ENCODE data around the gene C6orf136. TPM values are rescaled to one million over a fixed set of nuclear protein-coding genes. Genes with fewer than 3 reads are reported as not detected.
A peak's percentile ranks its signal among the peaks of the same experiment; 100 is the strongest.

The C6orf136 gene
- total RNA-seq, 2 donors from 2014 or later = 71.3 to 83.3 TPM

GRCh38 chr6:30691208-30691847 lies 44.4 kb downstream of the C6orf136 start:
- Histone ChIP-seq H3K9ac (ENCODE audit: low read depth in 2 of 2, low read length in 2 of 2) (peak overlapping the region; percentile 44 to 56), H3K36me3 (no peaks in the 10 kb centered on the region), H3K9me3 (no peaks in the 10 kb centered on the region), H3K4me3 (peak overlapping the region; percentile 59), H3K27ac (peak overlapping the region; percentile 79), H3K4me1 (peaks cover 11% of the 10 kb centered on the region), H3K27me3 (no peaks in the 10 kb centered on the region)
- TF ChIP-seq CTCF (IDR thresholded peaks at IDR 0.05) = no peak
- no peak for DNase-seq
- intact Hi-C loops (cut with DNase I) = loop anchor here (2.0 kb wide), 1 partner anchor 25 kb away; the partner anchor contains the start of gene MDC1

- Histone ChIP-seq H3K9ac (ENCODE audit: low read depth in 2 of 2, low read length in 2 of 2) (no peak overlapping the region), H3K27ac (no peak overlapping the region), H3K9me3 (no peaks in the 10 kb centered on the region), H3K27me3 (no peaks in the 10 kb centered on the region), H3K4me3 (no peak overlapping the region), H3K36me3 (no peaks in the 10 kb centered on the region), H3K4me1 (no peaks in the 10 kb centered on the region)
- DNase-seq = no peak
- TF ChIP-seq CTCF (IDR thresholded peaks at IDR 0.05) = no peak
- intact Hi-C loops (cut with DNase I) = no loop called here
Observed at GRCh38 chr6:30696432-30696831, 49.5 kb downstream of the C6orf136 start.

GRCh38 chr6:30700340-30700739 lies 53.4 kb downstream of the C6orf136 start:
- TF ChIP-seq CTCF (IDR thresholded peaks at IDR 0.05) = no peak
- Histone ChIP-seq H3K4me3 (no peak overlapping the region), H3K27me3 (no peaks in the 10 kb centered on the region), H3K4me1 (no peaks in the 10 kb centered on the region), H3K36me3 (no peaks in the 10 kb centered on the region), H3K9ac (ENCODE audit: low read depth in 2 of 2, low read length in 2 of 2) (no peak overlapping the region), H3K9me3 (no peaks in the 10 kb centered on the region), H3K27ac (no peak overlapping the region)
- no peak for DNase-seq
- intact Hi-C loops (cut with DNase I) = no loop called here

Other genes starting within 250 kb of the C6orf136 start
- gene HLA-E, start 157.6 kb upstream of the C6orf136 start, total RNA-seq = 100 to 1,000 TPM; 208 to 471 TPM
- 10 to 100 TPM; 42.2 to 49.3 TPM for gene GNL1, start 90.6 kb upstream of the C6orf136 start, total RNA-seq
- 1 to 10 TPM; 3.9 to 7.2 TPM for gene PRR3, start 89.8 kb upstream of the C6orf136 start, total RNA-seq
- gene ABCF1, start 75.7 kb upstream of the C6orf136 start, total RNA-seq = 10 to 100 TPM; 43.6 to 61.3 TPM
- 10 to 100 TPM; 46.9 to 78.2 TPM for gene PPP1R10, start 29.9 kb upstream of the C6orf136 start, total RNA-seq
- 10 to 100 TPM; 63.6 to 70.3 TPM for gene MRPS18B, start 29.3 kb upstream of the C6orf136 start, total RNA-seq
- 10 to 100 TPM; 11.5 to 15.9 TPM for gene ATAT1, start 20.3 kb upstream of the C6orf136 start, total RNA-seq
- 10 to 100 TPM; 25.9 to 35.1 TPM for gene DHX16, start 25.9 kb downstream of the C6orf136 start, total RNA-seq
- 10 to 100 TPM in 1 of 2 donors, 1 to 10 TPM in 1; 8.3 to 22.8 TPM for gene PPP1R18, start 39.5 kb downstream of the C6orf136 start, total RNA-seq
- 10 to 100 TPM in 1 of 2 donors, 1 to 10 TPM in 1; 7.4 to 19.2 TPM for gene NRM, start 43.9 kb downstream of the C6orf136 start, total RNA-seq
- 10 to 100 TPM; 14.0 to 59.0 TPM for gene MDC1, start 70.1 kb downstream of the C6orf136 start, total RNA-seq
- gene TUBB, start 73.2 kb downstream of the C6orf136 start, total RNA-seq = 100 to 1,000 TPM; 213 to 605 TPM
- 100 to 1,000 TPM; 130 to 158 TPM for gene FLOT1, start 95.6 kb downstream of the C6orf136 start, total RNA-seq
- 10 to 100 TPM; 47.2 to 92.8 TPM for gene IER3, start 97.4 kb downstream of the C6orf136 start, total RNA-seq
- 100 to 1,000 TPM; 261 to 267 TPM for gene DDR1, start 237.4 kb downstream of the C6orf136 start, total RNA-seq

All from colonic mucosa (tissue), 4 donors.